OCI-LY7 (cell line): ENCODE data around the gene PIK3R4.

Source experiments
- CTCF ChIP-seq: fragments of 200-600 bp; sonication (generic); conservative IDR thresholded peaks from 2 replicates; pipeline ENCODE4 v1.5.1; 2014; ENCODE audit warnings: mild to moderate bottlenecking, antibody characterized with exemption, low read length, moderate library complexity, mixed read lengths
- EZH2phosphoT487 ChIP-seq: fragments of 200-600 bp; sonication (generic); IDR thresholded peaks from 2 replicates; pipeline ENCODE4 v1.6.1; 2018; ENCODE audit warnings: low read depth, borderline replicate concordance, mild to moderate bottlenecking, mixed run types, antibody characterized with exemption, low read length, moderate library complexity, mixed read lengths

GRCh38 chr3:130732501-130732900 is 14.1 kb downstream of the PIK3R4 start:
- TF ChIP-seq EZH2phosphoT487 (no peak), CTCF (no peak)
